Stimulated activated CD8-positive, alpha-beta memory T cell treated with anti-CD3 and anti-CD28 coated beads, Interleukin-2, amount 100 ng/mL, for 1 hour (primary cell): ENCODE data around the gene NPIPA5.
"Not testable (repeated sequence)": the region's sequence is repeated elsewhere in the genome, so short reads cannot be mapped to it uniquely, and the experiment has no call there.

Experiments
- DNase-seq, 2 donors: peaks; one replicate each; pipeline ENCODE4 v3.0.0-alpha.2; 2020; ENCODE audit warnings: low read depth in 2 of 2

The NPIPA5 gene

DNA sequence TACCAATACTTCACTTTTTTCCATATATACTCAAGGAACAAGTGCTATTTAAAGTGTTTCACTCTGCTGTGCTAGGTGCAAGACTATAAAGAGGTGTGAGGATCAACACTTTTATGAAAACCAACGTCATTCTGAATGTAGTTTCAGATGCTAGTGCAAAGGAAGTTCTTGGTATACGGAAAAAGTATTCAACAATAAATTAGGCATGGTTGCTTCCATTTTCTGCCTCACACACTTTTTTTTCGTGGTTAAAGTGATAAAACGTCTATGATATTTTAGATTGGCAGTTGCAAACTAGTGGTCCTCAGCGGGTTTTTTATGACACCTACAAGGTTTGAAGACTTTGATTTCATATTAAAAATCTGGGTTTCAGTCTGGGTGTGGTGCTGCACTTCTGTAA lies 11.8 kb upstream of the NPIPA5 start:
- not testable (repeated sequence) for DNase-seq

GRCh38 chr16:15388060-15388459 lies 10.0 kb upstream of the NPIPA5 start:
- DNase-seq = not testable (repeated sequence)

- DNase-seq = not testable (repeated sequence)
Observed at GRCh38 chr16:15382810-15383209, 4.7 kb upstream of the NPIPA5 start.

GRCh38 chr16:15357495-15357894 lies 20.6 kb downstream of the NPIPA5 start:
- DNase-seq = not testable (repeated sequence)

DNA sequence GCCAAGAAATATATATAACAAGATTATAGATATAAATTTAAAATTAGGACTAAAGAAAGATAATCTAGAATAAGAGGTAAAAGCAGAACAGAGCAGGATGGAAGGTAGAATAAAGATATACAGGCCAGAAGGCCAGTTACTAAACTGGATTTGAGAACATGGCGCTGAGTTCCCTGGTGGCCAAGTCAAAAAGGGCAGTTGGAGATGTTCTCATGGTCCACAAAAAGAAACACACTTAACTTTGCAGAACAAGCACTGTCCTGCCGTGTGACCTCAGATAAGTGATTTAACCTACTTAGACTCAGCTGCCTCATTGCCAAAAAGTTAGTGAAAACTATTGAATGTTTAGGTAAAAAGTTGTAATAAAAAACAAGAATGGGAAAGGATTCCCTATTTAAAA lies 23.2 kb downstream of the NPIPA5 start:
- DNase-seq = not testable (repeated sequence)

- DNase-seq = not testable (repeated sequence)
Observed at GRCh38 chr16:15352852-15353251, 25.2 kb downstream of the NPIPA5 start.

DNA sequence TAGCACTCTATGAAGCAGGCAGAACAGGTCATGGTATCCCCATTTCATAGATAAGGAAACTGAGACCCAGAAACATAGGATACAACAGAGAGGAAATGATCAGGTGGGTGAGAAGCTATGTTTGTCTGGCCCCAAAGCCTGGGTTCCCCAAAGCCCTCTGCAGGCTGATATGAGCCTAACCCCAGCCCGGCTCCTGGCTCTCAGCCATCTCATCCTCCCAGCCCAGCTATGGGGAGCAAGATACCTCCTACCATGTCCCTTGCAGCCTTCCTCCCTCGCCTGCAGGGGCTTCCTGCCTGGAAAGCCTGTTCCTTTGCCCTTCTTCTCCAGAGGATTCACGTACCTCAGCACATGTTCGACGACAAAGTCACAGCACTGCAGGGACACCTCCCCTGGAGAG lies 26.3 kb downstream of the NPIPA5 start:
- not testable (repeated sequence) for DNase-seq

- DNase-seq = not testable (repeated sequence)
Observed at GRCh38 chr16:15351251-15351650, 26.8 kb downstream of the NPIPA5 start.

GRCh38 chr16:15348721-15349120 lies 29.4 kb downstream of the NPIPA5 start:
- not testable (repeated sequence) for DNase-seq

DNA sequence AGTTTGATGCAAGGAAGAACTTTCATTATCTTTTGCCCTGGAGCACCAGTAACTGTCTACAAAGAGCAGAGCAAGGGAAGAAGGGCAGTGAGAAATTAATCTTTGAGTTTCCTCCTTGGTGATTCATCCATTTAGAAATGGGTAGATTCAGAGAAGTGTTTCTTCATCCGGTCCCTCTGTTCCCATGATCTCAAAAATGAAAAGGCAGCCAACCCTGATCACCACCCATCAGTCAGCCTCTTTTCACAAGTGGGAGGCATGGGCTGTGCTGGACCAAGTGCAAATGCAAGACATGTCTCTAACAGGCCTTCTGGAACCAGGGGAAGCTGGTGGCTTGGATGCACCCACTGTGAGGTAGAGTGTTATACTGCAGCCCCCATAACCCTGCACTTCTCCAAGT lies 35.8 kb downstream of the NPIPA5 start:
- not testable (repeated sequence) for DNase-seq

- not testable (repeated sequence) for DNase-seq
Observed at GRCh38 chr16:15338986-15339385, 39.1 kb downstream of the NPIPA5 start.

DNA sequence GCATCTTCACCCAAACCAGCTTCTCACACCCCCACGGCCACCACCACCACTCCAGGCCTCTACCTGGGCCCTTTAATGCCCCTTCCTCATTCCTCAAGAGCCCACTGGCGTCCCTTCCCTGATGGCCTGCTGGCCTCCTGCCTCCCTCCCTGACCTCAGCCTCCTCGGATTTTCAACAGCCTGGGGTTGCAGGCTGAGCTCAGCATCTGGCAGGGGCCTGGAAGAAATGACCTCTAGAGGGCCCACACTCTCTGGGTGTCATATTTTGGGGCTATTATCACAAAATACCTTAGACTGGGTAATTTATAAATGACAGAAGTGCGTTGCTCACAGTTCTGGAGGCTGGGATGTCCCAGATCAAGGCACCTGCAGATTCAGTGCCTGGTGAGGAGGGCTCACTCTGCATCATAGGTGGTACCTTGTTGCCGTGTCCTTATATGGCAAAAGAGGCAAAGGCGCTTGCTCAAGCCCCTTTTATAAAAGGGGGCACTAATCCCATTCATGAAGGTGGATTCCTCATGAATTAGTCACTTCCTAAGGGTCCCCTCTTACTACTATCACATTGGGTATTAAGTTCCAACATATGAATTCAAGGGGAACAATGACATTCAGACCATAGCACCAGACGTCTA lies 40.0 kb downstream of the NPIPA5 start:
- not testable (repeated sequence) for DNase-seq

- DNase-seq = not testable (repeated sequence)
Observed at GRCh38 chr16:15335609-15336008, 42.5 kb downstream of the NPIPA5 start.

GRCh38 chr16:15333969-15334368 lies 44.1 kb downstream of the NPIPA5 start:
- DNase-seq = not testable (repeated sequence)

GRCh38 chr16:15330978-15331377 lies 47.1 kb downstream of the NPIPA5 start:
- DNase-seq = not testable (repeated sequence)

GRCh38 chr16:15324954-15325353 lies 53.1 kb downstream of the NPIPA5 start:
- not testable (repeated sequence) for DNase-seq

DNA sequence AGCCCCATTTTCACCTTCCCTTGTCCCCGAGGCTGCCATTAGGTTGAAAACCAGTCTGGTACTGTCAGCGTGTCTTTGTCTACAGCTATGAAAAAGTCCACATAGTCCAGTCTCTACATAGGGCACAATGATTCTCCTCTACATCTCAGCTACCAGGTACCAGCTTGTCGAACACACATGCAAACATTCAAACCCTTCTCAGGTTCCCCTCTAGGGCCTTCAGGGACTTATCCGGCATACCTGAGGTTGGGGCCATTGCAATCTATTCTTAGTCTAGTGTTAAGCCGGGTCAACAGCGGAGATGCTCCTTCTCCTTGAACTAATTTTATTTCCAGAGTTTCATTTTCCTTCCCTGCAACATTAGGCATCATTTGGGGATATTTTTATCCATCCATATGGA lies 54.7 kb downstream of the NPIPA5 start:
- not testable (repeated sequence) for DNase-seq

GRCh38 chr16:15321221-15321620 lies 56.9 kb downstream of the NPIPA5 start:
- DNase-seq = not testable (repeated sequence)

GRCh38 chr16:15314562-15314961 lies 63.5 kb downstream of the NPIPA5 start:
- not testable (repeated sequence) for DNase-seq
